Endometrial microvascular endothelial cells (primary cell): Measurements from ENCODE around the gene KLRF2. TPM values are rescaled to one million over a fixed set of nuclear protein-coding genes. Genes with fewer than 3 reads are reported as not detected.
"Not testable (repeated sequence)": the region's sequence is repeated elsewhere in the genome, so short reads cannot be mapped to it uniquely, and the experiment has no call there.

ENCODE experiments used
- in situ Hi-C: cut with HindIII; loops from 2 replicates; pipeline ENCODE4 v1.10.0; 2017; ENCODE audit warnings: low sequenced_read_pairs, low pct_unique_long_range_greater_than_20kb; ENCODE audit errors: inconsistent ontology term
- total RNA-seq: library from RNA; depleted of rRNA; stranded (reverse); fragments of >200 nt; gene quantifications from one replicate; pipeline ENCODE4 v1.2.3, GENCODE V29; 2015; ENCODE audit errors: inconsistent ontology term

The KLRF2 gene
- not detected for total RNA-seq

- in situ Hi-C loops, result no loop called here
These were observed at the start of gene KLRF2 for GRCh38 chr12:9881246-9881645. Gene KLRF2, plus strand, starts transcription at chr12:9881489. Its CDS starts 107 bp downstream, at chr12:9881596.

- in situ Hi-C loops, result no loop called here
These were observed 49.6 kb upstream of the KLRF2 start for GRCh38 chr12:9831720-9832119.

- in situ Hi-C loops, result no loop called here
These were observed 37.9 kb upstream of the KLRF2 start for GRCh38 chr12:9843407-9843806.

- in situ Hi-C loops, result no loop called here
These were observed 32.4 kb upstream of the KLRF2 start for GRCh38 chr12:9848899-9849298.

- in situ Hi-C loops, result no loop called here
These were observed 30.2 kb upstream of the KLRF2 start for GRCh38 chr12:9851050-9851449.

GRCh38 chr12:9851927-9852326 is 29.4 kb upstream of the KLRF2 start:
- in situ Hi-C loops, result no loop called here

- in situ Hi-C loops, result no loop called here
These were observed 25.1 kb upstream of the KLRF2 start for GRCh38 chr12:9856151-9856550.

- in situ Hi-C loops, result no loop called here
These were observed 24.4 kb upstream of the KLRF2 start for GRCh38 chr12:9856894-9857293.

- in situ Hi-C loops, result no loop called here
These were observed 23.2 kb upstream of the KLRF2 start for GRCh38 chr12:9858135-9858534.

- in situ Hi-C loops, result no loop called here
These were observed 16.2 kb upstream of the KLRF2 start for GRCh38 chr12:9864913-9865675.

- in situ Hi-C loops, result no loop called here
These were observed 14.4 kb upstream of the KLRF2 start for GRCh38 chr12:9866860-9867269.

GRCh38 chr12:9867531-9867930 is 13.8 kb upstream of the KLRF2 start:
- in situ Hi-C loops, result no loop called here

- in situ Hi-C loops, result no loop called here
These were observed 12.9 kb upstream of the KLRF2 start for GRCh38 chr12:9868311-9868801.

- in situ Hi-C loops, result no loop called here
These were observed 12.4 kb upstream of the KLRF2 start for GRCh38 chr12:9868951-9869306.

GRCh38 chr12:9869307-9870161 is 11.8 kb upstream of the KLRF2 start, which contains the start of gene CLEC2B:
Gene CLEC2B, minus strand, starts transcription at chr12:9869354.
- in situ Hi-C loops, result no loop called here

GRCh38 chr12:9870286-9870866 is 10.9 kb upstream of the KLRF2 start:
- in situ Hi-C loops, result no loop called here

GRCh38 chr12:9872162-9872561 is 9.1 kb upstream of the KLRF2 start:
- in situ Hi-C loops, result no loop called here

- in situ Hi-C loops, result no loop called here
These were observed 8.5 kb upstream of the KLRF2 start for GRCh38 chr12:9872742-9873141.

GRCh38 chr12:9876120-9876519 is 5.2 kb upstream of the KLRF2 start:
- in situ Hi-C loops, result not testable (repeated sequence)
